GM19351 (cell line): ENCODE data around the gene CCDC85B.

Source experiments
- ATAC-seq: cut with Tn5 transposase; IDR thresholded peaks from one replicate; pipeline ENCODE4 v1.9.1; 2021; ENCODE audit warnings: mild to moderate bottlenecking, moderate library complexity; ENCODE audit not compliant: unreplicated experiment

The CCDC85B gene

GRCh38 chr11:65868076-65868667 lies 22.3 kb upstream of the CCDC85B start:
- no peak for ATAC-seq

GRCh38 chr11:65868907-65869306 lies 21.6 kb upstream of the CCDC85B start:
- no peak for ATAC-seq

- ATAC-seq: no peak
Observed at GRCh38 chr11:65869643-65870306, 20.7 kb upstream of the CCDC85B start.

GRCh38 chr11:65870307-65870658 lies 20.2 kb upstream of the CCDC85B start:
- no peak for ATAC-seq

- ATAC-seq: no peak
Observed at GRCh38 chr11:65870706-65871681, 19.5 kb upstream of the CCDC85B start.

GRCh38 chr11:65871811-65872548 lies 18.5 kb upstream of the CCDC85B start:
- ATAC-seq: no peak

- no peak for ATAC-seq
Observed at GRCh38 chr11:65872586-65873317, 17.7 kb upstream of the CCDC85B start, which contains the start of gene EFEMP2. Gene EFEMP2 (minus strand): TSS chr11:65872800. CDS start chr11:65872354, 446 bp downstream.

GRCh38 chr11:65873318-65874156 lies 16.9 kb upstream of the CCDC85B start:
- ATAC-seq: peak; percentile 81

- no peak for ATAC-seq
Observed at GRCh38 chr11:65879617-65880016, 10.9 kb upstream of the CCDC85B start, which contains the start of gene CTSW. Gene CTSW (plus strand): TSS chr11:65879837. CDS start chr11:65879855, 18 bp downstream.

- ATAC-seq: no peak
Observed at GRCh38 chr11:65880027-65880426, 10.4 kb upstream of the CCDC85B start.

- ATAC-seq: no peak
Observed at GRCh38 chr11:65880844-65881421, 9.5 kb upstream of the CCDC85B start.

- ATAC-seq: no peak
Observed at GRCh38 chr11:65882120-65883057, 8.1 kb upstream of the CCDC85B start.

- ATAC-seq: no peak
Observed at GRCh38 chr11:65883058-65883761, 7.3 kb upstream of the CCDC85B start.

- ATAC-seq: no peak
Observed at GRCh38 chr11:65883786-65884715, 6.4 kb upstream of the CCDC85B start.

- ATAC-seq: no peak
Observed at GRCh38 chr11:65884716-65885092, 5.8 kb upstream of the CCDC85B start.

GRCh38 chr11:65885231-65885630 lies 5.2 kb upstream of the CCDC85B start:
- ATAC-seq: no peak
